ENCODE results near the gene COL21A1. TPM values are rescaled to one million over a fixed set of nuclear protein-coding genes. Genes with fewer than 3 reads are reported as not detected.

The COL21A1 gene
- total RNA-seq, 4 donors from 2014 or later = 8.3 to 22.2 (median 9.0) TPM

DNA sequence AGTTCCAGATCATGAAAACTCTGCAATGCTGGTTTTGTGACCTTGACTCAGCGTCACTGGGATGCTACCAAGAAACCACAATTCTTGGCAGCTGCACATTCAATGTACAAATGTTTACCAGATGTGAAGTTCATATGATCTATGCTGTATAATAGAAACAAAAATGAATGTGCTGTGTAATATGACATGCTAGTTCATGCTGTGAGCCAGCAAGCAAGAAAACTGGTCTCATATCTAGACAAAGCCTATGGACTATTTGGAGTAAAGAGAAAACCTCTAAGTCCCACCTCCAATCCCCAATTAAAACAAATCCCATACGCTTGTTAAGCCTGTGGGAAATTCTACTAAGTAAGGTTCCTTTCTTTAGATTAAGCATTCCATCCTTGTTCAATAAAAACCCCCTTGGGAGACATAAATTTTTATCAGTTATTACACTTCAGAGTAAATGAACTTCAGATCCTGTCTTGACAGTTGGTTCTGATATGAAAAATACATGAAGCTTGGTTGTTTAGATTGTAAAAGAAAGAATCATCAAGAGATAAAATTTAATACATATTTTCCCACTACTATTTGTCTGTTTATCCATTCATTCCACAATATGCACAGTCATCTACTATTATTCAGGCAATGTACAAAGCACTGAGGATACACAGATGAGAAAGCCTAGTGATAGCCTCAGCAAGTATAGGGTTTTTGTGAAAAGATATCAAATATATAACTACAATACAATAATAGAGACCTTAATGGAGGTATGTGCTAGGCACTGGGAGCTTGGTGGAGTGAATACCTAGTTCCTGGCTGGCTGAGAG is 20.1 kb downstream of the COL21A1 start:
- Histone ChIP-seq H3K27ac (replicated peaks in 1 of 4) (no peak overlapping the region), H3K36me3 (no peaks in the 10 kb centered on the region), H3K4me3 (no peak overlapping the region), H3K9me3 (no peaks in the 10 kb centered on the region), H3K27me3 (no peaks in the 10 kb centered on the region), H3K4me1 (peaks cover 0 to 18% (median 7%) of the 10 kb centered on the region in 4 donors)
- 38% methylated on average over 2 of the region's 2 CpGs for WGBS
- TF ChIP-seq EP300 (IDR thresholded peaks at IDR 0.05) (no peak), POLR2A (IDR thresholded peaks at IDR 0.05; ENCODE audit: low read depth) (no peak), POLR2AphosphoS5 (IDR thresholded peaks at IDR 0.05) (no peak), CTCF (IDR thresholded peaks at IDR 0.05) (no peak)
- intact Hi-C loops (cut with DNase I) = no loop called here
- DNase-seq (ENCODE audit: extremely low spot score) = no peak

DNA sequence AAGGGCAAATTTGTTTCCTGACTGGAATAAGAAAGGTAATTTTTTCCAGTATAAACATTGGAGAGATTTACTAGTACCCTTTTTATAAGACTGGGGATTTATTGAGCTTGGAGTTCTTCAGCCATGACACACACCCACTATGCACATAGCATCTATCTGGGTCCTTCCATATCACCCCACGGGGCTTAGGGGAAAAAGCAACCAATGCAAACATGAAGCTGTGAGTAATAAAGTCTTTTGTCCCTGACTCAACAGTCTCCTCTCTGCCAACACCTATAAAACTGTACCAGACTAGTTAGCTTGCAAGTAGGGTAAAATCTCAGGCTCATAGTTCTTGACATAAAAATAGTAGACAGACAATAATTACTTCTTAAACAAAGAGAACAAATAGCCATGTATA is 23.4 kb downstream of the COL21A1 start:
- intact Hi-C loops (cut with DNase I) = no loop called here
- H3K27ac ChIP-seq (replicated peaks in 1 of 4) = no peak overlapping the region

DNA sequence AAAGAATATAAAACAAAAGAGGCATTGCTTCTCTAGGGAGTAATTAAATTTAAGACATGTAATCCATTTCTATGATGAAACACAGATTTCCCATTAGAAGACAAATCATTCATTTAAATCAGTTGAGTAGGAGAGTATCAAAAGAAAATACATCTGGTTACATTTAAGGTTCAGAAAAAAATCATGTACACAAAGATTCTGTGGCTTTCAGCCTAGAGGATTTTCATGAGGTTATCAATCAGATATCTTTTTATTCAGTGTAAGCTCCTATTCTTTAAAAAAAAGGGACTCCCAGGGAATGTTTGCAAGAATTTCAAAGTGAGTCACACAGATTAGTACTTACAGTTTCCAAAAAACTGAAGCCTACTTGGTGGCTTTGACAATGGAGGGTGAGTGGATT is 24.9 kb downstream of the COL21A1 start:
- Histone ChIP-seq H3K27me3 (no peaks in the 10 kb centered on the region), H3K9me3 (no peaks in the 10 kb centered on the region), H3K27ac (replicated peaks in 1 of 4) (no peak overlapping the region), H3K4me3 (no peak overlapping the region), H3K36me3 (no peaks in the 10 kb centered on the region), H3K4me1 (no peaks in the 10 kb centered on the region)
- DNase-seq (ENCODE audit: extremely low spot score) = no peak
- intact Hi-C loops (cut with DNase I) = no loop called here
- TF ChIP-seq POLR2A (IDR thresholded peaks at IDR 0.05; ENCODE audit: low read depth) (no peak), CTCF (IDR thresholded peaks at IDR 0.05) (no peak), EP300 (IDR thresholded peaks at IDR 0.05) (no peak), POLR2AphosphoS5 (IDR thresholded peaks at IDR 0.05) (no peak)

More for the DNA sequence above, 23.4 kb downstream of the COL21A1 start:
- 80% methylated on average over 1 of the region's 1 CpG for WGBS
- Histone ChIP-seq H3K9me3 (no peaks in the 10 kb centered on the region), H3K36me3 (no peaks in the 10 kb centered on the region), H3K4me3 (no peak overlapping the region), H3K4me1 (no peaks in the 10 kb centered on the region), H3K27me3 (no peaks in the 10 kb centered on the region)
- DNase-seq (ENCODE audit: extremely low spot score) = no peak
- TF ChIP-seq CTCF (IDR thresholded peaks at IDR 0.05) (no peak), EP300 (IDR thresholded peaks at IDR 0.05) (no peak), POLR2A (IDR thresholded peaks at IDR 0.05; ENCODE audit: low read depth) (no peak), POLR2AphosphoS5 (IDR thresholded peaks at IDR 0.05) (no peak)

DNA sequence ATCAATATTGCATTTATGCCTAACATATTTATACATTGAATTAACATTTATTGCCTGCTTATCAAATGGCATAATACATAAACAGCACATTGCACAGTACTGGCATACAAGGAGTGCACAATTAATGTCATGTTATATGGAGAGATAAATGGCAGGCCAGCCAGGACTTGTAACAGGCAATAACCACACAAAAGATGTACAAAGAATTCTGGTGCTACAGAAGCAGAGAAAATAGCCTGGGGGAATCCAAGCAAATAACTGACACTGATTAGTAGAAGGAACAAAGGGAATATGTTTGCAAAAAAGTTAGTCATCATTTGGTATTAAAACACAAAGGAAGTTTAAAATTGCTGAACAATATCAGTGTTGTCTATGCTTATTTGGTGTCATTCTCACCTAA is 27.3 kb downstream of the COL21A1 start:
- intact Hi-C loops (cut with DNase I) = no loop called here
- H3K9me3 ChIP-seq = no peaks in the 10 kb centered on the region
- H3K4me1 ChIP-seq = no peaks in the 10 kb centered on the region

More for the DNA sequence above, 27.3 kb downstream of the COL21A1 start:
- H3K27ac ChIP-seq (replicated peaks in 1 of 4) = no peak overlapping the region
- no peaks in the 10 kb centered on the region for H3K27me3 ChIP-seq
- DNase-seq (ENCODE audit: extremely low spot score) = no peak
- no peak for TF ChIP-seq POLR2A (IDR thresholded peaks at IDR 0.05; ENCODE audit: low read depth)
- no peak for TF ChIP-seq POLR2AphosphoS5 (IDR thresholded peaks at IDR 0.05)
- no peak for TF ChIP-seq EP300 (IDR thresholded peaks at IDR 0.05)
- no peak for TF ChIP-seq CTCF (IDR thresholded peaks at IDR 0.05)
- no peak overlapping the region for H3K4me3 ChIP-seq
- no peaks in the 10 kb centered on the region for H3K36me3 ChIP-seq

Measured in esophagus muscularis mucosa (tissue), 4 donors.